HepG2 (cell line): ENCODE results near the gene NFKBIZ. TPM values are rescaled to one million over a fixed set of nuclear protein-coding genes. Genes with fewer than 3 reads are reported as not detected.

Source experiments
- GPN1 ChIP-seq: sonication (generic); formaldehyde crosslinking; IDR thresholded peaks from 2 replicates; pipeline ENCODE4 v1.5.1; 2020; ENCODE audit warnings: missing genetic modification reagents, borderline replicate concordance
- KDM2A ChIP-seq: sonication (generic); formaldehyde crosslinking; IDR thresholded peaks from 2 replicates; pipeline ENCODE4 v1.4.0; 2020; ENCODE audit warnings: low read depth, missing genetic modification reagents, borderline replicate concordance
- KDM4B ChIP-seq: sonication (generic); formaldehyde crosslinking; IDR thresholded peaks from 2 replicates; pipeline ENCODE4 v1.4.0; 2020; ENCODE audit warnings: missing genetic modification reagents
- MEF2D ChIP-seq: sonication (generic); formaldehyde crosslinking; IDR thresholded peaks from 2 replicates; pipeline ENCODE4 v1.5.1; 2020; ENCODE audit warnings: mild to moderate bottlenecking, missing genetic modification reagents
- SIN3A ChIP-seq: IDR thresholded peaks from 2 replicates; pipeline ENCODE4 v1.6.1; 2011; ENCODE audit warnings: low read depth, mild to moderate bottlenecking, control low read depth, low read length, borderline replicate concordance
- SIN3B ChIP-seq: fragments of 150-350 bp; IDR thresholded peaks from 2 replicates; pipeline ENCODE4 v1.6.1; 2014; ENCODE audit warnings: low read length
- SUZ12 ChIP-seq: fragments of 150-350 bp; IDR thresholded peaks from 2 replicates; pipeline ENCODE4 v1.6.1; 2014; ENCODE audit warnings: low read depth, low read length
- ZBTB38 ChIP-seq: sonication (generic); formaldehyde crosslinking; IDR thresholded peaks from 2 replicates; pipeline ENCODE4 v1.5.1; 2020; ENCODE audit warnings: mild to moderate bottlenecking, missing genetic modification reagents
- ZFP41 ChIP-seq: sonication (generic); formaldehyde crosslinking; IDR thresholded peaks from 2 replicates; pipeline ENCODE4 v1.4.0; 2020; ENCODE audit warnings: mild to moderate bottlenecking, missing genetic modification reagents, borderline replicate concordance
- ZIK1 ChIP-seq: sonication (generic); formaldehyde crosslinking; IDR thresholded peaks from 2 replicates; pipeline ENCODE4 v1.5.0; 2020; ENCODE audit warnings: mild to moderate bottlenecking, low read depth, missing genetic modification reagents, borderline replicate concordance
- ZMAT3 ChIP-seq: sonication (generic); formaldehyde crosslinking; conservative IDR thresholded peaks from 2 replicates; pipeline ENCODE4 v1.7.0; 2021; ENCODE audit warnings: missing genetic modification reagents
- ZNF230 ChIP-seq: sonication (generic); formaldehyde crosslinking; IDR thresholded peaks from 2 replicates; pipeline ENCODE4 v1.4.0; 2020; ENCODE audit warnings: mild to moderate bottlenecking, missing genetic modification reagents
- ZNF232 ChIP-seq: sonication (generic); formaldehyde crosslinking; IDR thresholded peaks from 2 replicates; pipeline ENCODE4 v1.4.0; 2020; ENCODE audit warnings: missing genetic modification reagents, borderline replicate concordance
- ZNF260 ChIP-seq: sonication (generic); formaldehyde crosslinking; IDR thresholded peaks from 2 replicates; pipeline ENCODE4 v1.4.0; 2020; ENCODE audit warnings: missing genetic modification reagents, low read depth, mild to moderate bottlenecking, borderline replicate concordance
- ZNF674 ChIP-seq: sonication (generic); formaldehyde crosslinking; IDR thresholded peaks from 2 replicates; pipeline ENCODE4 v1.5.0; 2020; ENCODE audit warnings: low read depth, mild to moderate bottlenecking, missing genetic modification reagents
- ZSCAN31 ChIP-seq: sonication (generic); formaldehyde crosslinking; IDR thresholded peaks from 2 replicates; pipeline ENCODE4 v1.5.0; 2020; ENCODE audit warnings: low read depth, mild to moderate bottlenecking, missing genetic modification reagents
- polyA plus RNA-seq, 8 experiments: library from polyadenylated mRNA; depleted of rRNA in 3 of 8; stranded (reverse) in 7 of 8; unstranded in 1 of 8; fragments of >200 nt; fragmentation: Illumina TruSeq in 4 of 8; extraction: Trizol in 4 of 8; gene quantifications; 2 replicates each; pipeline versions ENCODE4 v1.2.1 to v1.2.3, GENCODE V29; 2011 to 2016; ENCODE audit warnings: low read depth in 4 of 8, missing spikeins in 1 of 8, mixed read lengths in 1 of 8; ENCODE audit not compliant: insufficient read depth in 1 of 8
- total RNA-seq, 5 experiments: library from RNA; depleted of rRNA; stranded (reverse); fragments of >200 nt; fragmentation: Illumina TruSeq; extraction: Trizol; gene quantifications; 2 replicates each; pipeline ENCODE4 v1.2.3, GENCODE V29; 2016; ENCODE audit warnings: low read depth in 1 of 5
- TF ChIP-seq, protein P1 (sequence below): sonication (generic); formaldehyde crosslinking; IDR thresholded peaks from 2 replicates; pipeline ENCODE4 v1.4.0; 2020; ENCODE audit warnings: missing genetic modification reagents, mild to moderate bottlenecking, borderline replicate concordance
- TF ChIP-seq, protein P2 (sequence below): sonication (generic); formaldehyde crosslinking; IDR thresholded peaks from 2 replicates; pipeline ENCODE4 v1.4.0; 2020; ENCODE audit warnings: missing genetic modification reagents, borderline replicate concordance
- TF ChIP-seq, protein P3 (sequence below): sonication (generic); formaldehyde crosslinking; IDR thresholded peaks from 2 replicates; pipeline ENCODE4 v1.4.0; 2020; ENCODE audit warnings: mild to moderate bottlenecking, missing genetic modification reagents
- TF ChIP-seq, protein P4 (sequence below): sonication (generic); formaldehyde crosslinking; conservative IDR thresholded peaks from 2 replicates; pipeline ENCODE4 v1.4.0; 2020; ENCODE audit warnings: missing genetic modification reagents

The NFKBIZ gene
- total and polyA plus RNA-seq, 2 of the 13 experiments (the other 11 are each of a cell fraction or from before 2014, with no cell fraction given): 25.9 to 60.6 TPM

DNA sequence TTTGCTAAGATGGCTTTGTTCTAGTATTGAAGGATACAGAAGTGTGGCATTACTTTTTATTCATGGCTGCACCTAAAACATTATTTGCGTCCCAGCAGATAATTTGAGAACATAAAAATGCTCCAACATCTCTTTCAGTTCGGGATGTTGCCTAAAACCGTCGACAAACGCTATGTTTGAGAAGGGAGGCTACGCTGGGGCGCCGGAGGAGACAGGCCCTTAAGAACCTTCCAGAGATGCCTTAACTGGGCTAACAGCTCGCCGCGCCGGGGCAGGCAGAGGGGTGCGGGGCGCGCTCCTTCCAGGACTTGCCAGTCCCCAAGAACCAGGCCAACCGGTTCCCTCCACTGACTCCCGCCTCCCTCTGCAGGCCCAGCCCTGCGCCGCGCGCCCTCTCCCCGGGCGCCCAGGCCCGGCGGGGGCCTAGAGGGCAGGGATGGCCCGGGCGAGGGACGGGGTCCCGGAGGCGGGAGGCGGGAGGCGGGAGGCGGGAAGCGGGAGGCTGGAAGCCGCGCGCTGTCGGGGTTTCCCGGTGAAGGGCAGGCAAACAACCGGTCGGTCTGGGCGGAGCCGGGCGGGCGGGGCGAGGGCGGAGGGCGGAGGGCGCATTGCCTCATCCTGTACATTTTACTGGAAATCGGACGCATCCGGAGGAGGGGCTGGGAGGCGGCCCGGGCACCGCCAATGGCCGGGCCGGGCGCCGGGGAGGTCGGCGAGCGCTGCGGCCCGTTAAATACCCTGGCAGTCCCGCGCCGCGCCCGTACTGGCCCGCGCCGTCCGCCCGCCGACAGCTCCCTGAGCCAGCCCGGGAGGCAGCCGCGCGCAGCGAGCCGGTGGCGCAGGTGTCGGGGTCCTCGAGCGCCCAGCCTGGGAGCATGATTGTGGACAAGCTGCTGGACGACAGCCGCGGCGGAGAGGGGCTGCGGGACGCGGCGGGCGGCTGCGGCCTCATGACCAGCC is at the start of gene NFKBIZ (continued):
- TF ChIP-seq KDM4B (CRISPR knock-in tag) (0 out of 2 replicates have a peak, but pooled peaks have one; percentile 1), ZNF230 (CRISPR knock-in tag) (no peak), GPN1 (no peak), SIN3B (no peak; the same call in 1 of the 2 replicates), ZSCAN31 (CRISPR knock-in tag) (peak; percentile 81; the same call in 1 of the 2 replicates), ZNF260 (CRISPR knock-in tag) (no peak), MEF2D (CRISPR knock-in tag) (no peak), SIN3A (peak; percentile 78; the same call in 1 of the 2 replicates), KDM2A (CRISPR knock-in tag) (peak; percentile 37; the same call in 1 of the 2 replicates), ZNF232 (CRISPR knock-in tag) (peak; percentile 48; the same call in 1 of the 2 replicates), ZNF674 (CRISPR knock-in tag) (peak; percentile 77; the same call in 1 of the 2 replicates), ZFP41 (CRISPR knock-in tag) (no peak), ZIK1 (CRISPR knock-in tag) (peak; percentile 76; the same call in 1 of the 2 replicates), ZMAT3 (CRISPR knock-in tag) (no peak; the same call in 1 of the 2 replicates), SUZ12 (no peak), ZBTB38 (CRISPR knock-in tag) (no peak; the same call in 1 of the 2 replicates)
- TF ChIP-seq, protein P1, sequence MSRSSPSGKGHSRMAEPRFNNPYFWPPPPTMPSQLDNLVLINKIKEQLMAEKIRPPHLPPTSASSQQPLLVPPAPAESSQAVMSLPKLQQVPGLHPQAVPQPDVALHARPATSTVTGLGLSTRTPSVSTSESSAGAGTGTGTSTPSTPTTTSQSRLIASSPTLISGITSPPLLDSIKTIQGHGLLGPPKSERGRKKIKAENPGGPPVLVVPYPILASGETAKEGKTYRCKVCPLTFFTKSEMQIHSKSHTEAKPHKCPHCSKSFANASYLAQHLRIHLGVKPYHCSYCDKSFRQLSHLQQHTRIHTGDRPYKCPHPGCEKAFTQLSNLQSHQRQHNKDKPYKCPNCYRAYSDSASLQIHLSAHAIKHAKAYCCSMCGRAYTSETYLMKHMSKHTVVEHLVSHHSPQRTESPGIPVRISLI: no peak
- TF ChIP-seq, protein P2, sequence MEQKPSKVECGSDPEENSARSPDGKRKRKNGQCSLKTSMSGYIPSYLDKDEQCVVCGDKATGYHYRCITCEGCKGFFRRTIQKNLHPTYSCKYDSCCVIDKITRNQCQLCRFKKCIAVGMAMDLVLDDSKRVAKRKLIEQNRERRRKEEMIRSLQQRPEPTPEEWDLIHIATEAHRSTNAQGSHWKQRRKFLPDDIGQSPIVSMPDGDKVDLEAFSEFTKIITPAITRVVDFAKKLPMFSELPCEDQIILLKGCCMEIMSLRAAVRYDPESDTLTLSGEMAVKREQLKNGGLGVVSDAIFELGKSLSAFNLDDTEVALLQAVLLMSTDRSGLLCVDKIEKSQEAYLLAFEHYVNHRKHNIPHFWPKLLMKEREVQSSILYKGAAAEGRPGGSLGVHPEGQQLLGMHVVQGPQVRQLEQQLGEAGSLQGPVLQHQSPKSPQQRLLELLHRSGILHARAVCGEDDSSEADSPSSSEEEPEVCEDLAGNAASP: peak; percentile 45; the same call in 1 of the 2 replicates
- TF ChIP-seq, protein P3, sequence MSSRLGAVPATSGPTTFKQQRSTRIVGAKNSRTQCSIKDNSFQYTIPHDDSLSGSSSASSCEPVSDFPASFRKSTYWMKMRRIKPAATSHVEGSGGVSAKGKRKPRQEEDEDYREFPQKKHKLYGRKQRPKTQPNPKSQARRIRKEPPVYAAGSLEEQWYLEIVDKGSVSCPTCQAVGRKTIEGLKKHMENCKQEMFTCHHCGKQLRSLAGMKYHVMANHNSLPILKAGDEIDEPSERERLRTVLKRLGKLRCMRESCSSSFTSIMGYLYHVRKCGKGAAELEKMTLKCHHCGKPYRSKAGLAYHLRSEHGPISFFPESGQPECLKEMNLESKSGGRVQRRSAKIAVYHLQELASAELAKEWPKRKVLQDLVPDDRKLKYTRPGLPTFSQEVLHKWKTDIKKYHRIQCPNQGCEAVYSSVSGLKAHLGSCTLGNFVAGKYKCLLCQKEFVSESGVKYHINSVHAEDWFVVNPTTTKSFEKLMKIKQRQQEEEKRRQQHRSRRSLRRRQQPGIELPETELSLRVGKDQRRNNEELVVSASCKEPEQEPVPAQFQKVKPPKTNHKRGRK (CRISPR knock-in tag): no peak
- TF ChIP-seq, protein P4, sequence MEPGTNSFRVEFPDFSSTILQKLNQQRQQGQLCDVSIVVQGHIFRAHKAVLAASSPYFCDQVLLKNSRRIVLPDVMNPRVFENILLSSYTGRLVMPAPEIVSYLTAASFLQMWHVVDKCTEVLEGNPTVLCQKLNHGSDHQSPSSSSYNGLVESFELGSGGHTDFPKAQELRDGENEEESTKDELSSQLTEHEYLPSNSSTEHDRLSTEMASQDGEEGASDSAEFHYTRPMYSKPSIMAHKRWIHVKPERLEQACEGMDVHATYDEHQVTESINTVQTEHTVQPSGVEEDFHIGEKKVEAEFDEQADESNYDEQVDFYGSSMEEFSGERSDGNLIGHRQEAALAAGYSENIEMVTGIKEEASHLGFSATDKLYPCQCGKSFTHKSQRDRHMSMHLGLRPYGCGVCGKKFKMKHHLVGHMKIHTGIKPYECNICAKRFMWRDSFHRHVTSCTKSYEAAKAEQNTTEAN: 0 out of 2 replicates have a peak, but pooled peaks have one; percentile 39
